Ishikawa (cell line): ENCODE results near the gene SMKR1.
"Not testable (repeated sequence)": the region's sequence is repeated elsewhere in the genome, so short reads cannot be mapped to it uniquely, and the experiment has no call there.

Experiments
- CEBPB ChIP-seq: IDR thresholded peaks from 2 replicates; pipeline ENCODE4 v1.6.1; 2012
- CREB1 ChIP-seq: IDR thresholded peaks from 2 replicates; pipeline ENCODE4 v1.6.1; 2012; ENCODE audit warnings: low read depth
- EP300 ChIP-seq: IDR thresholded peaks from 2 replicates; pipeline ENCODE4 v1.6.1; 2012; ENCODE audit warnings: borderline replicate concordance
- FOXM1 ChIP-seq: IDR thresholded peaks from 2 replicates; pipeline ENCODE4 v1.6.1; 2012; ENCODE audit warnings: low read depth, borderline replicate concordance
- NFIC ChIP-seq: IDR thresholded peaks from 2 replicates; pipeline ENCODE4 v1.6.1; 2012
- RAD21 ChIP-seq: IDR thresholded peaks from 2 replicates; pipeline ENCODE4 v1.6.1; 2012; ENCODE audit warnings: low read depth
- TAF1 ChIP-seq: IDR thresholded peaks from 2 replicates; pipeline ENCODE4 v1.6.1; 2012; ENCODE audit warnings: low read depth, mild to moderate bottlenecking
- TEAD4 ChIP-seq: IDR thresholded peaks from 2 replicates; pipeline ENCODE4 v1.6.1; 2012
- YY1 ChIP-seq: IDR thresholded peaks from 2 replicates; pipeline ENCODE4 v1.6.1; 2012; ENCODE audit warnings: low read depth
- ZBTB7A ChIP-seq: IDR thresholded peaks from 2 replicates; pipeline ENCODE4 v1.6.1; 2012; ENCODE audit warnings: low read depth
- TF ChIP-seq, protein P1 (sequence below): IDR thresholded peaks from 2 replicates; pipeline ENCODE4 v1.6.1; 2012; ENCODE audit warnings: low read depth, mild to moderate bottlenecking
- TF ChIP-seq, protein P2 (sequence below): IDR thresholded peaks from 2 replicates; pipeline ENCODE4 v1.6.1; 2012
- TF ChIP-seq, protein P3 (sequence below): IDR thresholded peaks from 2 replicates; pipeline ENCODE4 v1.6.1; 2012

DNA sequence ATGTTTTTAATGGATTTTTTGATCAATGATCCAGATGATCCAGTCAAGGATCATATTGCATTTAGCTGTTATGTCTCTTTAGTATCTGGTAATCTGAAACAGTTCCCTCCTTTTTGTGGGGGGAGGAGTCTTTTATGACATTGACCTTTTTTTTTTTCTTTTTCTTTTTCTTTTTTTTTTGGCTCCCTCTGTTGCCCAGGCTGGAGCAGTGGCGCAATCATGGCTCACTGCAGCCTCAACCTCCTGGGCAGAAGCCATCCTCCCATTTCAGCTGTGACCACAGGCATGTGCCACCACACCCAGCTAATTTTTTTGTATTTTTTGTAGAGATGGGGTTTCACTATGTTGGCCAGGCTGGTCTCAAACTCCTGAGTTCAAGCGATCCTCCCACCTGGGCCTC, 22.1 kb downstream of the SMKR1 start:
- not testable (repeated sequence) for TF ChIP-seq FOXM1, NFIC, YY1, EP300, TEAD4, CREB1, ZBTB7A, TAF1
- TF ChIP-seq, protein P1, sequence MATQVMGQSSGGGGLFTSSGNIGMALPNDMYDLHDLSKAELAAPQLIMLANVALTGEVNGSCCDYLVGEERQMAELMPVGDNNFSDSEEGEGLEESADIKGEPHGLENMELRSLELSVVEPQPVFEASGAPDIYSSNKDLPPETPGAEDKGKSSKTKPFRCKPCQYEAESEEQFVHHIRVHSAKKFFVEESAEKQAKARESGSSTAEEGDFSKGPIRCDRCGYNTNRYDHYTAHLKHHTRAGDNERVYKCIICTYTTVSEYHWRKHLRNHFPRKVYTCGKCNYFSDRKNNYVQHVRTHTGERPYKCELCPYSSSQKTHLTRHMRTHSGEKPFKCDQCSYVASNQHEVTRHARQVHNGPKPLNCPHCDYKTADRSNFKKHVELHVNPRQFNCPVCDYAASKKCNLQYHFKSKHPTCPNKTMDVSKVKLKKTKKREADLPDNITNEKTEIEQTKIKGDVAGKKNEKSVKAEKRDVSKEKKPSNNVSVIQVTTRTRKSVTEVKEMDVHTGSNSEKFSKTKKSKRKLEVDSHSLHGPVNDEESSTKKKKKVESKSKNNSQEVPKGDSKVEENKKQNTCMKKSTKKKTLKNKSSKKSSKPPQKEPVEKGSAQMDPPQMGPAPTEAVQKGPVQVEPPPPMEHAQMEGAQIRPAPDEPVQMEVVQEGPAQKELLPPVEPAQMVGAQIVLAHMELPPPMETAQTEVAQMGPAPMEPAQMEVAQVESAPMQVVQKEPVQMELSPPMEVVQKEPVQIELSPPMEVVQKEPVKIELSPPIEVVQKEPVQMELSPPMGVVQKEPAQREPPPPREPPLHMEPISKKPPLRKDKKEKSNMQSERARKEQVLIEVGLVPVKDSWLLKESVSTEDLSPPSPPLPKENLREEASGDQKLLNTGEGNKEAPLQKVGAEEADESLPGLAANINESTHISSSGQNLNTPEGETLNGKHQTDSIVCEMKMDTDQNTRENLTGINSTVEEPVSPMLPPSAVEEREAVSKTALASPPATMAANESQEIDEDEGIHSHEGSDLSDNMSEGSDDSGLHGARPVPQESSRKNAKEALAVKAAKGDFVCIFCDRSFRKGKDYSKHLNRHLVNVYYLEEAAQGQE = not testable (repeated sequence)
- TF ChIP-seq CEBPB (peak; percentile 92), RAD21 (0 out of 2 replicates have a peak, but pooled peaks have one; percentile 6)
- TF ChIP-seq, protein P2, sequence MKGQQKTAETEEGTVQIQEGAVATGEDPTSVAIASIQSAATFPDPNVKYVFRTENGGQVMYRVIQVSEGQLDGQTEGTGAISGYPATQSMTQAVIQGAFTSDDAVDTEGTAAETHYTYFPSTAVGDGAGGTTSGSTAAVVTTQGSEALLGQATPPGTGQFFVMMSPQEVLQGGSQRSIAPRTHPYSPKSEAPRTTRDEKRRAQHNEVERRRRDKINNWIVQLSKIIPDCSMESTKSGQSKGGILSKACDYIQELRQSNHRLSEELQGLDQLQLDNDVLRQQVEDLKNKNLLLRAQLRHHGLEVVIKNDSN = not testable (repeated sequence)
- TF ChIP-seq, protein P3, sequence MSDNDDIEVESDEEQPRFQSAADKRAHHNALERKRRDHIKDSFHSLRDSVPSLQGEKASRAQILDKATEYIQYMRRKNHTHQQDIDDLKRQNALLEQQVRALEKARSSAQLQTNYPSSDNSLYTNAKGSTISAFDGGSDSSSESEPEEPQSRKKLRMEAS = not testable (repeated sequence)
